Activated CD4-positive, alpha-beta T cell treated with anti-CD3 and anti-CD28 coated beads for 36 hours (primary cell): ENCODE measurements around the gene AREL1. TPM values are rescaled to one million over a fixed set of nuclear protein-coding genes. Genes with fewer than 3 reads are reported as not detected.
A peak's percentile ranks its signal among the peaks of the same experiment; 100 is the strongest.

Experiments
- ATAC-seq: fragments of 200-7000 bp; cut with Tn5 transposase; one replicate; pipeline ENCODE4 v1.10.0; 2021; ENCODE audit warnings: mild to moderate bottlenecking, moderate library complexity
- CTCF ChIA-PET: fragments of 350-600 bp; sonication (Branson Sonifier 250); formaldehyde crosslinking; loops from one replicate; lab custom pipeline; 2021; ENCODE audit warnings: antibody characterized with exemption; lab: Charles Lee
- POLR2A ChIA-PET: fragments of 350-600 bp; sonication (Branson Sonifier 250); formaldehyde crosslinking; loops from one replicate; lab custom pipeline; 2021; ENCODE audit warnings: antibody characterized with exemption, inconsistent platforms; lab: Charles Lee
- DNase-seq: peaks from one replicate; pipeline ENCODE4 v3.0.0-alpha.2; 2020
- H3K27ac Mint-ChIP-seq: one replicate; pipeline ENCODE4 v1.8.0; 2021; ENCODE audit warnings: mixed read lengths
- H3K27me3 Mint-ChIP-seq: one replicate; pipeline ENCODE4 v1.8.0; 2021; ENCODE audit warnings: mixed read lengths
- H3K36me3 Mint-ChIP-seq: one replicate; pipeline ENCODE4 v1.8.0; 2021; ENCODE audit warnings: low read depth, mixed read lengths
- H3K4me1 Mint-ChIP-seq: one replicate; pipeline ENCODE4 v1.8.0; 2021; ENCODE audit warnings: mixed read lengths
- H3K4me3 Mint-ChIP-seq: one replicate; pipeline ENCODE4 v1.8.0; 2021; ENCODE audit warnings: mild to moderate bottlenecking, moderate library complexity, mixed read lengths
- H3K9me3 Mint-ChIP-seq: one replicate; pipeline ENCODE4 v1.8.0; 2021; ENCODE audit warnings: low read depth, mixed read lengths
- intact Hi-C, 2 experiments: fragments of 100-400 bp; cut with DNase I in 1 of 2; cut with micrococcal nuclease in 1 of 2; formaldehyde crosslinking; loops; one replicate each; pipeline versions ENCODE4 v1.14.2 to v1.15.1; 2022 to 2024; cut with DNase I, micrococcal nuclease
- total RNA-seq, 2 experiments: library from RNA; stranded (reverse); gene quantifications; one replicate each; pipeline ENCODE4 v1.2.3, GENCODE V29; 2021

AREL1 gene
- total RNA-seq, 2 experiments from 2014 or later = 31.3 to 35.6 TPM

DNA sequence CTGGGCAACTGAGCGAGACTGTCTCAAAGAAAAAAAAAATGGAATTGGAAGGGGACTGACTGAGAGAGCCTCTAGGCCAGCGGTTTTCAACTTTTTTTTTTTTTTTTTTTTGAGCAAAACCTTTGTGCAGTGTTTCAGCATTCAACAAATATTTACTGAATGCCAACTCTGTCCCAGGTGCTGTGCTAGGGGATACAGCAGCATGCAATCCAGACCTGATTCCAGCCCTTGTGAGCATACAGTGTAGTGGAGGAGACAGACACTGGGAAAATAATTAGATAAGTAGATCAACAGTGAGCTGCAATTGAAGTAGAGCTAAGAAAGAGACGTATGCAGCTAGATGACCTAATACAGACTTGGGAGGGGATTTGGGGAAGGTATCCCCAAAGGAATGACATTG lies 77.0 kb downstream of the AREL1 start:
- no peaks in the 10 kb centered on the region for H3K9me3 Mint-ChIP-seq

DNA sequence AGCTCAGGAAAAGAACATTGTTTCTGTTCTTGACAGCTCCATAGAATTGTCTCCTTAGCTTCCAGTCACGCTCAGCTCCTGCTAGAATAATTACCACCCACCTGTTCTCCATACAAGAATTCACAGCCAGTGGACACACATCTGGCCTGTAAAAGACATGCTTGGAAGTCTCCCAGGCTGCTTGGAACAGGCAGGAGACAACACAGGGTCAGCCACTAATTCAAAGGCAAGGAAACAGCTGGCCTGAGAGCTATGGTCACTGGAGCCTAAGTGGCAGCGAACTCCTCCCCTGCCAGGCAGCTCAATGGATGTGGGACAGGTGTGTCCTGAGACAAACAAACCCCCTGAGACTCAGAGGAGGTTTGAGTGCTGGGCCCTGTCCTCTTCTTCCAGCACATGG lies 77.9 kb downstream of the AREL1 start:
- CTCF ChIA-PET = interaction anchor here (1.0 to 2.0 kb wide), 3 partner anchors 8 to 24 kb away, joined by 3 to 4 read pairs (median 4); no protein-coding TSS in a partner anchor
- POLR2A ChIA-PET = no interaction called here
- Mint-ChIP-seq H3K36me3 (no peaks in the 10 kb centered on the region), H3K4me3 (no peak overlapping the region), H3K4me1 (no peaks in the 10 kb centered on the region), H3K9me3 (no peaks in the 10 kb centered on the region), H3K27ac (no peak overlapping the region), H3K27me3 (peaks cover 2% of the 10 kb centered on the region)
- ATAC-seq = no peak
- no peak for DNase-seq
- intact Hi-C loops = no loop called here

More for the DNA sequence above, 77.0 kb downstream of the AREL1 start:
- POLR2A ChIA-PET = no interaction called here
- intact Hi-C loops = no loop called here
- Mint-ChIP-seq H3K36me3 (no peaks in the 10 kb centered on the region), H3K27ac (no peak overlapping the region), H3K27me3 (peaks cover 2% of the 10 kb centered on the region), H3K4me3 (no peak overlapping the region), H3K4me1 (no peaks in the 10 kb centered on the region)
- DNase-seq (no peak), ATAC-seq (no peak)
- CTCF ChIA-PET = interaction anchor here (0.9 to 2.0 kb wide), 3 partner anchors 7 to 30 kb away, joined by 3 to 4 read pairs (median 3); no protein-coding TSS in a partner anchor

DNA sequence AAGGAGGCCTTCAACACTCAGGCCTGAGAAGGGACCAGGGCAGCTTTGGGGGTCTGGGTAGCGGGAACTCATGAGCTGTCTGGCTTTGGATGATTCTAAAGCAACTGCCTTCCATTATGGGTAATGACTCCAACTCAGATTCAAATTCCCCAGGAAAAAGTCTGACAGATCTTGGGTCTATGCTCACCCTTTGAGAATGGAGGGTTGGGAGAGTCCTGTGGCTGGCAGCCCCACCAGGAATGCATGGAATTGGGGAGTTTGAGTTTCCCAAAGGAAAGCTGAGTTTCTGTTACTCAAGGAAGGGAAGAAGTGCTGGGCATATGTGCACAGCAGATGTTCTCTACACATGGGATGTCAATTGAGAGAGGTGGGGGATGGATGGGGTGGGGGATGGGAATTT lies 78.4 kb downstream of the AREL1 start:
- Mint-ChIP-seq H3K27ac (no peak overlapping the region), H3K9me3 (no peaks in the 10 kb centered on the region), H3K27me3 (peaks cover 2% of the 10 kb centered on the region), H3K36me3 (no peaks in the 10 kb centered on the region), H3K4me3 (no peak overlapping the region), H3K4me1 (no peaks in the 10 kb centered on the region)
- DNase-seq (no peak), ATAC-seq (no peak)
- POLR2A ChIA-PET = interaction anchor here (0.6 kb wide), 1 partner anchor 80 kb away, joined by 5 read pairs; no protein-coding TSS in a partner anchor
- intact Hi-C loops = no loop called here
- CTCF ChIA-PET = interaction anchor here (1.0 to 2.0 kb wide), 3 partner anchors 9 to 24 kb away, joined by 3 to 4 read pairs (median 4); no protein-coding TSS in a partner anchor

DNA sequence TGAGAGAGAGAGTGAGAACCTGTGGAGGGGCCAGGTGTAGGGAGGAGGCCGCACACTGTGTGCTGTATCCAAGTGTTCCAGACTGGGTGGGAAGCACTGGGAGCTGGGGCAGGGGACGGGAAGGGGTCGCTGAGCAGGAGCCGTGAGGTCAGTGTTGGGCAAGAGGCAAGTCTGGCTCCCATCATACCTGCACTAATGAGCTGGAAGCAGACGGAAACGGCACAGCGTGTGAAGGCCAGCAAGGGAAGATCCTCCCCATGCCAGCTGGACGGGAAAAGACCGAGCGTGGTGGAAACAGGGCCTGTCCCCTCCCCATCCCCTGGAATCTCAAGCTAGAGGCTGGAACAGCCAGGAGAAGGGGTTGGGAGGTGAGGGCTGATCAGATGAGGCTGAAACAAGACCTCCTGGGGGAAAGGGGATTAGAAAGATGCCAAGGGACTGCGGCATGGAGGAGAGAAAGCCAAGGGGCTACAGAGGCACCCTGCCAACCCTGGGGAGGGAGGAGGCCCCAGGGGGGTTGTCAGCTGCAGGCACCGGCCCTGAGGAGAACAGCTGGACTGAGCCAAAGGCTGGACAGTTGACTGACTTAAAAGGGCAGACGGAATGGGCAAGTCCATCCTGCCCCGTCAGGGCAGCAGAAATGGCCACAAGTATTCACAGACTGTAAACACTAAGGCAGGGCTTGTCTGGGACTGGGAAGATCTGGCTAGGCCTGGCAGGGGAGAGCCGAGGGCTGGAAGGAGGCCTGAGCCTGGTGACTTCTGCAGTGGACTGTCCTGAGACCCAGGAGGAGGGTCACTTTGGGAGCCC lies 81.8 kb downstream of the AREL1 start:
- no peak for DNase-seq
- POLR2A ChIA-PET = no interaction called here

DNA sequence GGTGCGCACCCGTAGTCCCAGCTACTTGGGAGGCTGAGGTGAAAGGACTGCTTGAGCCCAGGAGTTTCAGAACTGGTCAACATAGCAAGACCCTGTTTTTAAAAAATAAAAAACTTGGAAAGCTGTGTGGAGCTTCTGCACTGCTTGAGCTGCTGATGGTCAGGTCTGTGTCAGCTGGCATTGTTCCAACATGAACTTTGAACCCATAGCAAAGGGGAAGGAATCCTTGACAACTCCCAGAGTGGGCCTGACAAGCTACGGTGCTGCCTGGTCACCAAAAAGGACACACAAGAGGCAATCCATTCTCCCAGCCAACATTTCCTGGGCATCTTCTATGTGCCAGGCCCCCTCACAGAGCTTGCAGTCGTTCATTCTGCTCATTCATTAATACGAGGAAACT lies 84.5 kb downstream of the AREL1 start:
- Mint-ChIP-seq H3K4me3 (no peak overlapping the region), H3K36me3 (no peaks in the 10 kb centered on the region), H3K27ac (no peak overlapping the region), H3K4me1 (no peaks in the 10 kb centered on the region), H3K27me3 (no peaks in the 10 kb centered on the region), H3K9me3 (no peaks in the 10 kb centered on the region)
- CTCF ChIA-PET = interaction anchor here (1.3 to 1.4 kb wide), 2 partner anchors 11 to 19 kb away, joined by 4 to 5 read pairs; no protein-coding TSS in a partner anchor
- ATAC-seq (no peak), DNase-seq (no peak)
- POLR2A ChIA-PET = interaction anchor here (0.5 kb wide), 1 partner anchor 317 kb away, joined by 3 read pairs; no protein-coding TSS in a partner anchor
- intact Hi-C loops = no loop called here

More for the DNA sequence above, 81.8 kb downstream of the AREL1 start:
- peaks cover 1% of the 10 kb centered on the region for H3K27me3 Mint-ChIP-seq
- no peak overlapping the region for H3K27ac Mint-ChIP-seq
- intact Hi-C loops = no loop called here
- H3K4me3 Mint-ChIP-seq = no peak overlapping the region
- H3K9me3 Mint-ChIP-seq = no peaks in the 10 kb centered on the region
- CTCF ChIA-PET = interaction anchor here (0.5 to 2.0 kb wide), 5 partner anchors 12 to 222 kb away, joined by 3 to 9 read pairs (median 3); no protein-coding TSS in a partner anchor
- H3K36me3 Mint-ChIP-seq = no peaks in the 10 kb centered on the region
- ATAC-seq = no peak
- no peaks in the 10 kb centered on the region for H3K4me1 Mint-ChIP-seq

DNA sequence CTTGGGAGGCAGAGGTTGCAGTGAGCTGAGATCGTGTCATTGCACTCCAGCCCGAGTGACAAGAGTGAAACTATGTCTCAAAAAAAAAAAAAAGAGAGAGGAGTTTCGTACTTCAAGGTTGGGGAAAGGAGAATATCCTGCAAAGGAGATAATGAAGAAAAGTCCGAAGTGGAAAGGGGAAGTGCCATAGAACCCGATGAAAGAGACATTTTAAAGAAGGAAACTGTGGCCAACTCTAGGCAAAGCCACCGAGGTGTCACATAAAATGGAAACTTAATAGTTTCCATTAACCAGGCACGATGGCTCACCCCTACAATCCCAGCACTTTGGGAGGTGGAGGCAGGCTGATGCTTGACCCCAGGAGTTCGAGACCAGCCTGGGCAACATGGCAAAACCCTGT lies 85.8 kb downstream of the AREL1 start:
- no peak overlapping the region for H3K4me3 Mint-ChIP-seq
- H3K27me3 Mint-ChIP-seq = no peaks in the 10 kb centered on the region
- ATAC-seq (no peak), DNase-seq (no peak)
- CTCF ChIA-PET = interaction anchor here (0.7 to 1.1 kb wide), 3 partner anchors 9 to 18 kb away, joined by 3 to 5 read pairs (median 3); no protein-coding TSS in a partner anchor
- POLR2A ChIA-PET = interaction anchor here (0.6 kb wide), 1 partner anchor 32 kb away, joined by 5 read pairs; no protein-coding TSS in a partner anchor
- H3K4me1 Mint-ChIP-seq = no peaks in the 10 kb centered on the region
- H3K36me3 Mint-ChIP-seq = no peaks in the 10 kb centered on the region
- intact Hi-C loops = no loop called here
- H3K27ac Mint-ChIP-seq = no peak overlapping the region
- H3K9me3 Mint-ChIP-seq = no peaks in the 10 kb centered on the region

DNA sequence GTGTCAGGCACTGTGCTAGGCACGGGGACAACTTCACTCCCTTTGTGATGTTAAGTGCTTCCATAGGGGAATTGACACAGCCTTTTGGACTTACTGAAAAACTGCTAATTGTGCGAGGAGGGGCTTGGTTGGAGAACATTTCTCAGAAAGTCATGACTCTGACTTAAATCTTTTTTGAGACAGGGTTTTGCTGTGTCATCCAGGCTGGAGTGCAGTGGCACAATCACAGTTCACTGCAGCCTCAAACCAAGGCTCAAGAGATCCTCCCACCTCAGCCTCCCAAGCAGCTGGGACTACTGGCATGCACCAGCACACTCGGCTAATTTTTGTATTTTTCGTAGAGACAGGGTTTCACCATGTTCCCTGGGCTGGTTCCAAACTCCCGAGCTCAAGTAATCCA lies 90.6 kb downstream of the AREL1 start:
- Mint-ChIP-seq H3K36me3 (no peaks in the 10 kb centered on the region), H3K27me3 (no peaks in the 10 kb centered on the region), H3K4me3 (no peak overlapping the region), H3K27ac (no peak overlapping the region), H3K9me3 (no peaks in the 10 kb centered on the region), H3K4me1 (peaks cover 35% of the 10 kb centered on the region)
- ChIA-PET CTCF (interaction anchor here (0.6 kb wide), 1 partner anchor 36 kb away, joined by 3 read pairs; no protein-coding TSS in a partner anchor), POLR2A (no interaction called here)
- ATAC-seq (no peak), DNase-seq (no peak)
- intact Hi-C loops = no loop called here

DNA sequence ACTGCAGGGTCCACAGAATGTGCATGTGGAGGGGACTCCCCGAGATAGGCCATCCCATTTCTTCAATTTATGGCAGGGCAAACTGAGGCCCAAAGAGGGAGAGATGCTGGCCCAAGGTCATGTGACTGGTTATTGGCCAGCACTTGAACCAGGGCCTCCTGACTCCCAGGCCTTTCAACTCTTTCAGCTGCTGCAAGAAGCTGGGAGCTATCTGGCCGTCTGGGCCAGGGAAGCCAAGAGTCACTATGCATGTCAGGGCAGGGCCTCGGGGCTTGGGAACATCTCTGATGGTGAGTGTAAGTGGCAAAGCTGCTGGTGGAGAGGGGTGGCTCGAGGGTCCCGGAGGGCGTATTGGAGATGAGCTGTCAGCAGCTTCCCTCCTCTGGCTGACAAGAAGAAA lies 91.3 kb downstream of the AREL1 start:
- H3K4me1 Mint-ChIP-seq = peaks cover 38% of the 10 kb centered on the region
- DNase-seq = no peak
- intact Hi-C loops = no loop called here
- H3K36me3 Mint-ChIP-seq = no peaks in the 10 kb centered on the region
- CTCF ChIA-PET = interaction anchor here (0.6 to 4.5 kb wide), 3 partner anchors 11 to 36 kb away, joined by 3 to 40 read pairs (median 3); no protein-coding TSS in a partner anchor
- no peak for ATAC-seq
- POLR2A ChIA-PET = no interaction called here
- H3K4me3 Mint-ChIP-seq = no peak overlapping the region
- no peaks in the 10 kb centered on the region for H3K9me3 Mint-ChIP-seq
- no peaks in the 10 kb centered on the region for H3K27me3 Mint-ChIP-seq
- H3K27ac Mint-ChIP-seq = no peak overlapping the region

DNA sequence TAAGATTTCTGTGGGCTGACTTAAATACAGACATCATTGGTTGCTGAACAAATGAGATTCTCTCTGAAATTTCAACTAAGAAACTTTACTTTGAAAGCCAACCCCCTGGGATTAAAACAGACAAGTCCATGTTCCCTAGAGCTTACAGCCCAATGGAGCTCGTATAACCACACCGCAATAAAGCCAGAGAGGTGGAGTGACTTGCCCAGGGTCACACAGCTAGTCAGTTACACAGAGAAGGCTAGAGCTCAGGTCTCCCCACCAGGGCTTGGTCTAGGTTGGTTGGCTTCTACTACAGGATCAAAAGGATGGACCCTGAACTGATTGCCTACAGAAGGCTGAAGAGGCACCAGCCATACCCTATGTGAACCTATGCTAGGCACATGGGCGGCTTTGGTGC lies 92.0 kb downstream of the AREL1 start:
- Mint-ChIP-seq H3K9me3 (no peaks in the 10 kb centered on the region), H3K36me3 (no peaks in the 10 kb centered on the region), H3K27ac (no peak overlapping the region), H3K4me3 (no peak overlapping the region), H3K4me1 (peaks cover 44% of the 10 kb centered on the region), H3K27me3 (peaks cover 1% of the 10 kb centered on the region)
- DNase-seq = no peak
- ATAC-seq = no peak
- intact Hi-C loops = no loop called here
- ChIA-PET POLR2A (no interaction called here), CTCF (interaction anchor here (1.1 to 4.5 kb wide), 2 partner anchors 10 to 12 kb away, joined by 3 to 40 read pairs; no protein-coding TSS in a partner anchor)

DNA sequence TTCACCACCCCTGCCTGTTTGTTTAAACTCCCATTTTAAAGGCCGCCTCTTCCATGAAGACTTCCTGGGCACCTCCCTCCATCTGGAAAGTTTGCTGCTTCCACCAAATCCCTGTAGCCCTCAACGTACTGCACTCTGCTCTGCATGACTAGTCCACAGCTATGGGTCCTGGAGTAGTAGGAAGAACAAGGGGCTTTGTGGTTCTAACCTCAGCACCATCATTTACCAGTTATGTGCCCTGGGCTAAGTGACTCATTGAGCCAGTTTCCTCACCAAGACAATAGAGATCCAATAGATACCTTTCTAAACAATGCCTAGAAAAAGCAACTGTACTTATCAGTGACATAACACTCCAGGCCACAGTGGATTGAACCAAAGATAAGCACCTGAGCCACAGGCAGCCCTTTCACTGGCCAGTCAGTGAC lies 92.4 kb downstream of the AREL1 start:
- H3K27ac Mint-ChIP-seq = peak overlapping the region; percentile 26
- H3K9me3 Mint-ChIP-seq = no peaks in the 10 kb centered on the region
- ChIA-PET CTCF (interaction anchor here (1.1 to 4.5 kb wide), 2 partner anchors 10 to 12 kb away, joined by 3 to 40 read pairs; no protein-coding TSS in a partner anchor), POLR2A (no interaction called here)
- no peak overlapping the region for H3K4me3 Mint-ChIP-seq
- ATAC-seq = peak; percentile 72
- intact Hi-C loops = no loop called here
- no peaks in the 10 kb centered on the region for H3K36me3 Mint-ChIP-seq
- DNase-seq = peak; percentile 59
- H3K4me1 Mint-ChIP-seq = peaks cover 49% of the 10 kb centered on the region
- H3K27me3 Mint-ChIP-seq = peaks cover 5% of the 10 kb centered on the region

DNA sequence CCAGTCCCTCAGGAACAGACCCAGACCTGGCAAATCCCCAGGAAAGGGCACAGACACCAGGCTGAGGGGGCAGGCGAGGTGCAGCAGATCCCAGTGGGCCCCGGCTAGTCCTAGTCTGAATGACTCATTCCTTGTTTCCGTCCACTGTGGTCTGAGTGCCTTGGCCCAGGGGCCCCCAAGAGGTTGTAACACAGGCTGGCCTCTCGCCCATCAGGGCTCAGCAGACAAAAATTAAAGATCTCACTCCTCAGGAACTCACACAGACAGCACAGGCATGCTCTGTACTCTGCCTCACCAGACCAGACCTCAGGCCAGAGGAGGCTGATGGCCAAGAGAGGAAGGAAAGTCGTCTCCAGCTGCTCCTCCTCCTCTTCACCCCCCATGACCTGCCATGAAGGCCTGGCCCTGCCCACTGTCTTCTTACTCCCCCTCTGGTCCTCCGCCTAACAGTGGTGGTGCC lies 93.2 kb downstream of the AREL1 start:
- Mint-ChIP-seq H3K27me3 (peaks cover 5% of the 10 kb centered on the region), H3K4me3 (no peak overlapping the region), H3K9me3 (no peaks in the 10 kb centered on the region), H3K27ac (no peak overlapping the region), H3K36me3 (no peaks in the 10 kb centered on the region), H3K4me1 (peaks cover 53% of the 10 kb centered on the region)
- POLR2A ChIA-PET = interaction anchor here (0.6 to 0.8 kb wide), 2 partner anchors 102 to 126 kb away, joined by 3 read pairs; partner anchors contain the start of genes ISCA2 and NPC2
- DNase-seq (no peak), ATAC-seq (no peak)
- intact Hi-C loops = loop anchor here (2.0 to 5.0 kb wide), 2 partner anchors 223 to 628 kb away; no protein-coding TSS in a partner anchor
- CTCF ChIA-PET = interaction anchor here (0.5 to 4.5 kb wide), 6 partner anchors 11 to 601 kb away, joined by 3 to 40 read pairs (median 4); partner anchors contain the start of genes ISCA2 and NPC2
